T-helper 17 cell (primary cell): ENCODE measurements around the gene CABP4. TPM values are rescaled to one million over a fixed set of nuclear protein-coding genes. Genes with fewer than 3 reads are reported as not detected.

Source experiments
- ATAC-seq: fragments of 150-1000 bp; cut with Tn5 transposase; 2 replicates; pipeline ENCODE4 v1.10.0; 2021; ENCODE audit warnings: mild to moderate bottlenecking, moderate library complexity
- DNase-seq, 3 donors: peaks; one replicate each; pipeline versions ENCODE4 v3.0.0 to v3.0.0-alpha.2; 2020 to 2021
- H3K9me3 ChIP-seq: one replicate; pipeline ENCODE4 v1.7.0; 2013; ENCODE audit warnings: low read length, mild to moderate bottlenecking; ENCODE audit not compliant: control insufficient read depth, poor library complexity, severe bottlenecking
- H3K27ac Mint-ChIP-seq: one replicate; pipeline ENCODE4 v1.8.0; 2022; ENCODE audit warnings: mild to moderate bottlenecking, moderate library complexity, mixed read lengths
- H3K27me3 Mint-ChIP-seq: one replicate; pipeline ENCODE4 v1.8.0; 2022; ENCODE audit warnings: mixed read lengths
- H3K36me3 Mint-ChIP-seq: one replicate; pipeline ENCODE4 v1.8.0; 2022; ENCODE audit warnings: low read depth, mixed read lengths
- H3K4me1 Mint-ChIP-seq: one replicate; pipeline ENCODE4 v1.8.0; 2022; ENCODE audit warnings: mild to moderate bottlenecking, mixed read lengths
- H3K4me3 Mint-ChIP-seq: one replicate; pipeline ENCODE4 v1.8.0; 2022; ENCODE audit warnings: mild to moderate bottlenecking, moderate library complexity, mixed read lengths
- total RNA-seq, 4 donors: library from RNA in 2 of 4; stranded (reverse) in 2 of 4; gene quantifications; one replicate each; pipeline ENCODE4 v1.2.3 and lab custom pipeline; 2022 to 2026

Gene CABP4
- total RNA-seq, 2 donors from 2014 or later = 7.5 to 12.1 TPM

DNA sequence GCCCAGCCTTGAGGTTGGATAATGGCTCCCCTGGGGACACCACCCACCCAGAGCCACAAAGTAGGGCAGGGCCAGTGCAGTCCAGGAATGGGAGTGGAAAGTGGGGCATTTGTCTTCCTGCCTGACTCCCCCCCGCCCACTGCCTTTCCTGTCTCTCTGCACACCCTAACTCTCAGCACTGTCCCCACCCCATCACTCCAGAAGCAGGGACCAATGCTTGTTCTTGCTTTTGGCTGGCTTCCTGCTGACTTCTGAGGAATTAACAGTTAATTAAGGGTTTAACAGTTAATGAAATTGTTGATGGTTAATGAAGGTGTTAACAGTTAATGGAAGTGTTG lies 45.3 kb downstream of the CABP4 start:
- Mint-ChIP-seq H3K27ac (no peak overlapping the region), H3K4me1 (peaks cover 32% of the 10 kb centered on the region), H3K27me3 (no peaks in the 10 kb centered on the region), H3K36me3 (no peaks in the 10 kb centered on the region), H3K4me3 (no peak overlapping the region)
- DNase-seq (no peak), ATAC-seq (no peak)
- no peaks in the 10 kb centered on the region for H3K9me3 ChIP-seq

DNA sequence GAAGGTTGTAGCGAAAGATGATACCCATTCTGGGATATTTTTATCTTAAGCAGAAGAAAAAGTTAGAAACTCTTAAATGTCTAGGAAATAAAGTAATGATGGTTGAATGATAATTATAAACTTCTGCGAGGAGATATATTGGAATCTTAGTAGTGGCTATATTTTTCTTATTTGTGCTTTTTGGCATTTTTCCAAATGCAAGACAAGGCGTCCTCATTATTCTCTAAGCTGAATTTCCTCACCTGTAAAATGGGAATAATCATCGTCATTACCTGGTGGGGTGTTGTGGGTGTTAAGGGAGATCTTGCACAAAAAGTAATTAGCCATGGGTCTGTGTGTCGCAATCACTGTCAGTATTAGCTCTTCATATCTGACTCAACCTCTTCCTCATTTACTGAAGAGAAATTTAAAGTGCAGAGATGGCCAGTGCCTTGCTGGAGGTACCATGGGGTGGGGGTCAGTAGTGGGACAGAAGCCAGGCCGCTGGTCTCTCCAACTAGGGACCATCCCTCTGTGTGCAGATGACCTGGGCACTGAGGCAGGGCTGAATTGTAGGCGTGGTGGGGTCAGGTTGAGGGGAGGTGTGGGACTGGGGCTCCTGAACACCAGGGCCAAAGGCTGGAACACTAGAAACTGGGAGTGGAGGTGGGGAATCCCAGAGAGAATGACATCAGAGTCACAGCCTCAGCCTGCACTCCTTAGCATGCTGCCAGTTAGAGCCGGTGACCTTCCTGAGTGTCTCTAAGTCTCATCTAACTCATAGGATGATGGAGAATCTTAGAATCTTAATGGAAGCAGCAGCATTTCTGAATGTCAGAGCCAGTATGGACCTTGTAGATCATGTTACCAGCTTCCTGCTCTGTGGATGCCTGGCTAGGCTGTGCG lies 45.9 kb downstream of the CABP4 start:
- no peaks in the 10 kb centered on the region for H3K27me3 Mint-ChIP-seq
- no peaks in the 10 kb centered on the region for H3K9me3 ChIP-seq
- H3K4me1 Mint-ChIP-seq = peaks cover 36% of the 10 kb centered on the region
- H3K4me3 Mint-ChIP-seq = no peak overlapping the region
- H3K27ac Mint-ChIP-seq = peak overlapping the region; percentile 84
- ATAC-seq = no peak
- no peak for DNase-seq
- H3K36me3 Mint-ChIP-seq = no peaks in the 10 kb centered on the region

DNA sequence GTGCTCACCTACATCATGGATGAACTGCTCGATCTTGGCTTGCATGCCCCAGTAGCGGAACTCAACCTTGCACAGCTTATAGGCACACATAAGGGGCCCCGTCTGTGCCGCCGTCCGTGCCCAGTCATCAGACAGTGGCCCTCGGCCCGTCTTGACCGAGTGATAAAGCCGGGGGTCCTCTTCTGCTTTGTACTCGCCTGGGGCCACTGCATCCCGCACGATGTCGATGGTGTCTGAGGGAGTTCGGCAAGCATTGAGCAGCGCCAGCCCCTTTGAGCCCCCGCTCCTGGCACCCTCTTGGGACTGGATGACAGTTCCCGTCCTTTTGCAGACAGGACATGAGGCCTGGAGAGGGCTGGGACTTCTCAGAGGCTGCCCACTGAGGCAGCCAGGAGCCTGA lies 46.7 kb downstream of the CABP4 start:
- Mint-ChIP-seq H3K4me3 (no peak overlapping the region), H3K36me3 (no peaks in the 10 kb centered on the region), H3K27me3 (no peaks in the 10 kb centered on the region), H3K4me1 (peaks cover 41% of the 10 kb centered on the region), H3K27ac (peak overlapping the region; percentile 84)
- H3K9me3 ChIP-seq = no peaks in the 10 kb centered on the region
- ATAC-seq = no peak
- DNase-seq = no peak

DNA sequence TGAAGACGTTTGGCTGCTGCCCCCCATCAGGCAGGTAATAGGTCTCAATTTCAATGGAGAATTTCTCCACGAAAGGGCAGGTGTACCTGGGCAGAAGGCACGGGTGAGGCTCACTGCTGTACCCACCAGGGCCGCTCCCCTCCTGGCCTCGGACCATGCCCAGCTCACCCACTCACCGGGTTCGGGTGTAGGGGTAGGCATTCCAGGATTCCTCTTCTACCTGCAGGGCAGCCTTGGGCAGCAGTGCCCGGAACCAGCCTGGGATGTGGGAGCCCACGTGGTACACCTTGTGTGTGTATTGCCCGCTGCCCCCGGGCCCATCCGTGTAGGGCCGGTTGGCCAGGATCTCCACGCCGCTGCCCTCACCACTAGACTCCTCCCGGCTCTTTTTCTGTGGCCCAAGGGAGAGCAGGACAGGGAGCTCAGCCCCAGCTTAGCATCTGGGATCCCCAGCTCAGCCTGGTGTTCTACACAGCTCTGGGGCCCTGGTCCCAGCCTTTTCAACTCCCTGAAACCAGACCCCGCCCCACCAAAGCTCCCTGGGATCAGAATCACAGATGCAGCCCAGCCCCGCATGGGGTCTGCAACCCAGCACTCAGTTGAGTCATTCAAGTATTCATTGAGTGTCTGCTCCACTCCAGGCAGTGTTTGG lies 47.3 kb downstream of the CABP4 start:
- ATAC-seq = no peak
- no peaks in the 10 kb centered on the region for H3K9me3 ChIP-seq
- no peaks in the 10 kb centered on the region for H3K27me3 Mint-ChIP-seq
- H3K4me3 Mint-ChIP-seq = peak overlapping the region; percentile 88
- H3K4me1 Mint-ChIP-seq = peaks cover 45% of the 10 kb centered on the region
- peak overlapping the region; percentile 89 for H3K27ac Mint-ChIP-seq
- DNase-seq = no peak
- no peaks in the 10 kb centered on the region for H3K36me3 Mint-ChIP-seq

- no peaks in the 10 kb centered on the region for H3K9me3 ChIP-seq
- Mint-ChIP-seq H3K27ac (peak overlapping the region; percentile 89), H3K27me3 (no peaks in the 10 kb centered on the region), H3K4me3 (peak overlapping the region; percentile 88), H3K4me1 (peaks cover 45% of the 10 kb centered on the region), H3K36me3 (no peaks in the 10 kb centered on the region)
- DNase-seq (no peak), ATAC-seq (no peak)
Observed at GRCh38 chr11:67503119-67504004, 48.2 kb downstream of the CABP4 start.

GRCh38 chr11:67504005-67504949 lies 49.1 kb downstream of the CABP4 start:
- ATAC-seq (no peak), DNase-seq (peak in 2 of 3 donors; percentile 52 to 57)
- Mint-ChIP-seq H3K27ac (peak overlapping the region; percentile 97), H3K4me3 (peak overlapping the region; percentile 94), H3K4me1 (peaks cover 52% of the 10 kb centered on the region), H3K36me3 (no peaks in the 10 kb centered on the region), H3K27me3 (no peaks in the 10 kb centered on the region)
- H3K9me3 ChIP-seq = no peaks in the 10 kb centered on the region

DNA sequence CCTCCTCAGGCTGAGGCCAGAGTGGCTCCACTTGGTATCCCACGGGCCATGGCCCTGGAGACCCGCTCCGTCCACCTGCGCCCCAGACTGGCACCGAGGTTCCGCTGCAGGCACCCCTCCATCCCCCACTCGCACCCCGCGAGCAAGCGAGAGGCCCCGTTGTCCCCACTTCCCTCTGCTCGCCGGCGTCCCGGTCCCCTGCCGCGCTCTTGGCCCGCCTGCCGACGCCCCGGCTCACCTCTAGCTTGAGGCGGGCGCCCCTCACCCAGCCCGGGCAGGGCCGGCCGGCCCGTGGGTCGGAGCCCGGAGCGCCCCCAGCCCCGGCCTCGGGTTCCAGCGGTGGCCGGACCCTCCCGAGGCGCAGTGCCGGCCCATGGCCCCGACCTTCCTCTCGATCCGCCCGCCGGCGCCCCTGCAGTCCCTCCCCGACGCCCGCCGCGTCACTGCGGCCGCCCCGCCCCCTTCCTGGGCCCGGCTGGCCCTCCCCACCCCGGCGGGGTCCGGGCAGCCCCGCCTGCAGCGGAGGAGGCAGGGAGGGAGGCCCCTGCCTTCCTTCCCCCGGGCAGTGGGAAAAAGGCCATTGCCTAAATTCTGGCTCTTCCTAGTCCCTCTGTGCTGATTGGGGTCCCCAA lies 49.9 kb downstream of the CABP4 start, which contains the start of gene PITPNM1:
PITPNM1 (minus strand) TSS at position 414 of the 632 bp plus-strand sequence. CDS start 1,183 bp downstream, outside the sequence.
- H3K36me3 Mint-ChIP-seq = no peaks in the 10 kb centered on the region
- peak; percentile 15 for ATAC-seq
- peaks cover 50% of the 10 kb centered on the region for H3K4me1 Mint-ChIP-seq
- peak within 1 kb of the TSS; percentile 94 for H3K4me3 Mint-ChIP-seq
- H3K9me3 ChIP-seq = no peaks in the 10 kb centered on the region
- H3K27me3 Mint-ChIP-seq = no peaks in the 10 kb centered on the region
- H3K27ac Mint-ChIP-seq = peak within 1 kb of the TSS; percentile 97
- DNase-seq = peak; percentile 57 to 70 (median 62)

DNA sequence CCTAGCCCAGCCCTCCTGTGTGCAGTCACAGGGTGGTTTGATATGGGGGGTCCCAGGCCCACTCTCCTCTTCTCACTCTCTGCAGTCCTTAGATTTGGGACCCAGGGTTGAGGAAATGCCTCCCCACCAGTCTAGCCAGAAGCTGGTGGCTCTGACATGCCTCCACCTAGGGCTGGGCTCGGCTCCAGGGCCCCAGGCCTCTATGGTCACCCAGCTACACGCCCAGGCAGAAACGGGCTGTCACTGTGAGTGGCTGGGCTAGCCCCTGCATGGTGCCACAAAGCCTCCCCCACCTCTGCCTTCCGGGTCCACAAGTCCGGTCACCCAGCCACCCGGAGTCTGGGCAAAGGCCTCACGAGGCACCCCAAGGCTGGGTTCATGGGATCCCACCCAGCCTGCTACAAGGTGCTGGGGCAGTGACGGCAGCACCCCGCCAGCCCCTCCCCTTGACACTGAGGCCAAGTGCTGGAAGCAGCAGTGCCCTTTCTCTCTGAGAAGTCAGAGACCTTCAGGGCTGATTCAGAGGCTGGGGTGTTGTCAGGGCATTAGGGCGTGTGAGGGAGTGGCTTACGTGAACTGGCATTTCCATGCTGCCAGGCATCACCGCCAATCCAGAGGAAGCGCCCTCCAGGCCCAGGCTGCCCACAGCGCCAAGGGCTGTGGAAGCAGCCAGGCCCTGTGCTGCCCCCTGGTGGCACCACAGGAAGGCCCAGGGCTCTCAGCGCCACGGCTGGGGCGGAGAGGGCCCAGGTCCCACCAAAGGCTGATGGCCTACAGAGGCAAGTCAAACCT lies 50.6 kb downstream of the CABP4 start:
- peak overlapping the region; percentile 97 for H3K27ac Mint-ChIP-seq
- peaks cover 45% of the 10 kb centered on the region for H3K4me1 Mint-ChIP-seq
- peaks cover 1% of the 10 kb centered on the region for H3K27me3 Mint-ChIP-seq
- peak overlapping the region; percentile 94 for H3K4me3 Mint-ChIP-seq
- DNase-seq = peak; percentile 87 to 91 (median 88)
- ATAC-seq = peak; percentile 52
- H3K9me3 ChIP-seq = no peaks in the 10 kb centered on the region
- H3K36me3 Mint-ChIP-seq = no peaks in the 10 kb centered on the region

DNA sequence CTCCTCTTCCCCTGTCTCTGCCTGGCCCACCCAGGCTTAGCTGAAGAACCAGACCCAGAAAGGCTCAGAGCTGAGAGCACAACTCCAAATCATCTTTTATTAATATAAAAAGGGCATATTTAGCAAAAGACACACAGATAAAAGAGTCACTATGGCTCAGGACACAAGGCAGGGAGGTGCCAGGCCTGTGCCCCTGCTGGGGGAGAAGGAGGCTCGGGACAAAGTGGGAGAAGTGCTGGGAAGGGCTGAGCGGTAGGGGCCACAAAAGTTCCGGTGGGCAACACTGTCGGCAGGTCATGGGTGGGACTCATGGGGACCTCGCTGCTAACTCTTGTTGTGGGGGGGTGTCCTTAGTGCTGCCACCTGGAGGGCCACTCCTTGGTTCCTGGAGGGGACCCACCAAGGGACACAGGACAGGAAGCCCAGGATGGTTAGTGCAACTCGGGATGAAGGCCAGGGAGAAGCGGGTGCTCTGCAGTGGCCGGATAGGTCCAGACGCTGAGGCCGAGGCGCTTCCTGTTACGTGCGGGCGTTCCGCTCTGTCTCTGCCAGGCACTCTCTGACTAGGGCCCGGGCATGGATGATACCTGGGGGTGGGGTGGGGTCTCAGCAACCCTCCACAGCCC lies 51.4 kb downstream of the CABP4 start:
- Mint-ChIP-seq H3K36me3 (no peaks in the 10 kb centered on the region), H3K27me3 (peaks cover 6% of the 10 kb centered on the region), H3K4me1 (peaks cover 42% of the 10 kb centered on the region), H3K27ac (peak overlapping the region; percentile 97), H3K4me3 (peak overlapping the region; percentile 94)
- H3K9me3 ChIP-seq = no peaks in the 10 kb centered on the region
- no peak for ATAC-seq
- no peak for DNase-seq

- peak overlapping the region; percentile 97 for H3K27ac Mint-ChIP-seq
- H3K9me3 ChIP-seq = no peaks in the 10 kb centered on the region
- peaks cover 42% of the 10 kb centered on the region for H3K4me1 Mint-ChIP-seq
- peak overlapping the region; percentile 89 for H3K4me3 Mint-ChIP-seq
- ATAC-seq (no peak), DNase-seq (no peak)
- no peaks in the 10 kb centered on the region for H3K36me3 Mint-ChIP-seq
- peaks cover 6% of the 10 kb centered on the region for H3K27me3 Mint-ChIP-seq
Observed at GRCh38 chr11:67507242-67507863, 52.2 kb downstream of the CABP4 start.
